Activated B cell treated with CpG ODN at 0.5 μM for 24 hours (primary cell): ENCODE results near the gene SPATS2L. TPM values are rescaled to one million over a fixed set of nuclear protein-coding genes. Genes with fewer than 3 reads are reported as not detected.

Source experiments
- ATAC-seq: fragments of 200-7000 bp; cut with Tn5 transposase; one replicate; pipeline ENCODE4 v1.10.0; 2021; ENCODE audit warnings: low read depth, mild to moderate bottlenecking, moderate library complexity
- CTCF ChIA-PET: fragments of 350-600 bp; sonication (Branson Sonifier 250); formaldehyde crosslinking; loops from one replicate; lab custom pipeline; 2021; ENCODE audit warnings: antibody characterized with exemption; lab: Charles Lee
- POLR2A ChIA-PET: fragments of 350-600 bp; sonication (Branson Sonifier 250); formaldehyde crosslinking; loops from one replicate; lab custom pipeline; 2021; ENCODE audit warnings: antibody characterized with exemption; lab: Charles Lee
- DNase-seq: peaks from one replicate; pipeline ENCODE4 v3.0.0; 2022
- H3K27ac Mint-ChIP-seq: one replicate; pipeline ENCODE4 v1.8.0; 2020; ENCODE audit warnings: mixed read lengths
- H3K27me3 Mint-ChIP-seq: one replicate; pipeline ENCODE4 v1.8.0; 2021; ENCODE audit warnings: mixed read lengths
- H3K36me3 Mint-ChIP-seq: one replicate; pipeline ENCODE4 v1.8.0; 2021; ENCODE audit warnings: low read depth, mixed read lengths
- H3K4me1 Mint-ChIP-seq: one replicate; pipeline ENCODE4 v1.8.0; 2021; ENCODE audit warnings: mixed read lengths
- H3K4me3 Mint-ChIP-seq: one replicate; pipeline ENCODE4 v1.8.0; 2020; ENCODE audit warnings: mild to moderate bottlenecking, mixed read lengths
- H3K9me3 Mint-ChIP-seq: one replicate; pipeline ENCODE4 v1.8.0; 2020; ENCODE audit warnings: mixed read lengths
- intact Hi-C: fragments of 100-400 bp; cut with micrococcal nuclease; formaldehyde crosslinking; loops from one replicate; pipeline ENCODE4 v1.15.1; 2024
- total RNA-seq: library from RNA; stranded (reverse); gene quantifications from 2 replicates; pipeline ENCODE4 v1.2.3, GENCODE V29; 2022
- TF ChIP-seq, protein P1 (sequence below): fragments of 200-600 bp; IDR thresholded peaks from one replicate; pipeline ENCODE4 v1.8.0; 2022; ENCODE audit warnings: antibody characterized with exemption, mild to moderate bottlenecking

The SPATS2L gene
- total RNA-seq, 1 donor from 2014 or later: 0.64 TPM

DNA sequence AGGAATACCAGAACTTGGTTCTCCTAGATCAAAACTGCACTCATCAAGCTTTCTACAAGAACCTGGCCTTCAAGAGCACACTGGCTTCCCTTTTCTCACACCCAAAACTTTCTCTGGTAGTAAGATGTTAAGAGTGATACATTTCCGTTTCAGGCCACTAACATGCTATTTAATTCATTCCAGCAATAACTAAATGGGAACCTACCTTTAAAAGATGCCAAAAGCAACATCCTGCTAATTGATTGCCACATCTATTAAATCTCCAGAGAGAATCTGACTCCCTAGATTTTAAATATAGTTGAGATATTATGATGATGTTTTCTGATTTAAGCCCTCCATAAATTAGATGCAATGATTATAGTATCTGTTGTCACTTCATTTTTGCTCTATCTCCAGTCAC lies 131.8 kb downstream of the SPATS2L start:
- TF ChIP-seq, protein P1, sequence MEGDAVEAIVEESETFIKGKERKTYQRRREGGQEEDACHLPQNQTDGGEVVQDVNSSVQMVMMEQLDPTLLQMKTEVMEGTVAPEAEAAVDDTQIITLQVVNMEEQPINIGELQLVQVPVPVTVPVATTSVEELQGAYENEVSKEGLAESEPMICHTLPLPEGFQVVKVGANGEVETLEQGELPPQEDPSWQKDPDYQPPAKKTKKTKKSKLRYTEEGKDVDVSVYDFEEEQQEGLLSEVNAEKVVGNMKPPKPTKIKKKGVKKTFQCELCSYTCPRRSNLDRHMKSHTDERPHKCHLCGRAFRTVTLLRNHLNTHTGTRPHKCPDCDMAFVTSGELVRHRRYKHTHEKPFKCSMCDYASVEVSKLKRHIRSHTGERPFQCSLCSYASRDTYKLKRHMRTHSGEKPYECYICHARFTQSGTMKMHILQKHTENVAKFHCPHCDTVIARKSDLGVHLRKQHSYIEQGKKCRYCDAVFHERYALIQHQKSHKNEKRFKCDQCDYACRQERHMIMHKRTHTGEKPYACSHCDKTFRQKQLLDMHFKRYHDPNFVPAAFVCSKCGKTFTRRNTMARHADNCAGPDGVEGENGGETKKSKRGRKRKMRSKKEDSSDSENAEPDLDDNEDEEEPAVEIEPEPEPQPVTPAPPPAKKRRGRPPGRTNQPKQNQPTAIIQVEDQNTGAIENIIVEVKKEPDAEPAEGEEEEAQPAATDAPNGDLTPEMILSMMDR: no peak
- Mint-ChIP-seq H3K4me1 (no peaks in the 10 kb centered on the region), H3K9me3 (no peaks in the 10 kb centered on the region), H3K27ac (no peak overlapping the region), H3K4me3 (no peak overlapping the region), H3K27me3 (peaks cover 6% of the 10 kb centered on the region), H3K36me3 (no peaks in the 10 kb centered on the region)
- ATAC-seq (no peak), DNase-seq (no peak)
- intact Hi-C loops: no loop called here
- ChIA-PET CTCF (no interaction called here), POLR2A (no interaction called here)

DNA sequence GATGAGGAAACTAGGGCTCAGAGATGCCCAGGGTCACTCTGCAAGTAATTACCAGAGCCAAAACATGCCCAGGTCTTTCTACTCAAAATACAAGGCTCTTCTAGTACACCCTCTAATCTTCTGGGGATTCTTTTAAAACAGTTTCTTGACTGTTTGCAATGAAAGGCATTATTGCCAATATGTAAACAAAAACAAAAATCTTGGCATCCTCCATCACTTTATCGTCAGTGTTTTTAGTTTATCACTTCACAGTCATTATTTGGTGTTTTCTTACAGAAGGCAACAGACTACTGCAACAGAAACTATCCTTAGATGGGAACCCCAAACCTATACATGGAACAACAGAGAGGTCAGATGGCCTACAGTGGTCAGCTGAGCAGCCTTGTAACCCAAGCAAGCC lies 132.4 kb downstream of the SPATS2L start:
- Mint-ChIP-seq H3K9me3 (no peaks in the 10 kb centered on the region), H3K4me1 (no peaks in the 10 kb centered on the region), H3K36me3 (no peaks in the 10 kb centered on the region), H3K27me3 (peaks cover 6% of the 10 kb centered on the region), H3K4me3 (no peak overlapping the region), H3K27ac (no peak overlapping the region)
- DNase-seq (no peak), ATAC-seq (no peak)
- ChIA-PET CTCF (no interaction called here), POLR2A (no interaction called here)
- TF ChIP-seq, protein P1: no peak
- intact Hi-C loops: no loop called here

DNA sequence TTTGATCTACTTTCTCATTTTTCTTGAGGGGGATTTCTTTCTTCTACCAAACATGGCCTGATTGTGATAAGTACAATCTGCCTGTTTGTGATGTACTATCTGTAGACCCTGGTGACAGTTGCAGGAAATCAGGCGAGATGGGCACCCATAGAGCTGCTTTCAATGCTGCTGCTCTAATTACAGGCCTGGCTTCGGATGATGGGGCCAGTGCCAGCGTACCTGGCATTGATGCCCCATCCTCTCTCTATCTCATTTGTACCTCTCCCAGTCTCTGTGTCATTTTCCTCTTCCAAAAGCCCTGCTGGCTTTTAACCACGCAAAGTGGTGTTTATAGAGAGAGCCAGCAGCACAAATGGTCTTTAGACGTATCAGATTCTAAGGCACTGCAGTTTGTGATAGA lies 133.5 kb downstream of the SPATS2L start:
- CTCF ChIA-PET: no interaction called here
- POLR2A ChIA-PET: no interaction called here

DNA sequence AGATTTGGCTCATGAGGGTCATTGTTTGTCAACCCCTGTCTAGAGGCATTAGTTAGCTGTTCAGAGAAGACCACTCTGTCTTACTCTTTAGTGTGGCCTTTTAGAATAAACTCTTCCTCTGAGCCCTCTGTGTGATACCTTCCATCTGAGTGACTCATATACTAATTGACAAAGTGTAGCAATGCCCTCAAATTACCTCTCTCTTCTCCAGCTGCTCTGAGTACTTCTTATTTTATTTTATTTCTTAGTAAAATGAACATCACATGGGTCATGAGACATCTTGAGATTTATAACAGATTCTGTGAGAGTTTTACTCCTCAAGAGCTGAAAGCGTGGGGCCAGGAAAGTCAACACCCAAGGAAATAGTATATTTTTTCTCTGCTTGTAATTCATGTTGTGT lies 136.0 kb downstream of the SPATS2L start:
- Mint-ChIP-seq H3K9me3 (no peaks in the 10 kb centered on the region), H3K36me3 (no peaks in the 10 kb centered on the region), H3K4me1 (no peaks in the 10 kb centered on the region), H3K4me3 (no peak overlapping the region), H3K27ac (no peak overlapping the region), H3K27me3 (peaks cover 1% of the 10 kb centered on the region)
- CTCF ChIA-PET: no interaction called here
- DNase-seq: no peak
- intact Hi-C loops: no loop called here
- POLR2A ChIA-PET: no interaction called here
- TF ChIP-seq, protein P1: no peak
- no peak for ATAC-seq

More for the DNA sequence above, 133.5 kb downstream of the SPATS2L start:
- no peak for DNase-seq
- no peaks in the 10 kb centered on the region for H3K9me3 Mint-ChIP-seq
- no peaks in the 10 kb centered on the region for H3K4me1 Mint-ChIP-seq
- ATAC-seq: no peak
- no peak overlapping the region for H3K4me3 Mint-ChIP-seq
- no peak overlapping the region for H3K27ac Mint-ChIP-seq
- H3K27me3 Mint-ChIP-seq: peaks cover 2% of the 10 kb centered on the region
- intact Hi-C loops: no loop called here
- H3K36me3 Mint-ChIP-seq: no peaks in the 10 kb centered on the region
- TF ChIP-seq, protein P1: no peak

DNA sequence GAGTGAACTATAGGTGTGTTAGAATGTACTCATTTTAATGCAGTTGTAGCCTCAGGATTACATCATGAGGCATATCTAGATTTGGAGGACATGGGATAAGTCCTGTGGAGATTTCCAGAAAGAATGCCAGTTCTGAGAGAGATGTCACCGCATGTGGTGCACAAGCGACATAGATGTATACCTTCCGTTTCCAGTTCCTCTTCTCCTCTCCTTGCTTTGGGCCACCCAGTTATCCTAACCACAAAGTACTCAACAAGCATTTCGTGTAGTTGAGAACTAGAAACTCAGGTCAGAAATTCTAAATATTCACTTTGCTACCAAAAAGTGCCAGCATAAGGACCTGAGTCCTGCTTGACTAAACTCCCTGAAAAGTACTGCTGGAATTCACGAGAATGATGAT lies 136.9 kb downstream of the SPATS2L start:
- ATAC-seq: no peak
- CTCF ChIA-PET: no interaction called here
- Mint-ChIP-seq H3K27me3 (peaks cover 1% of the 10 kb centered on the region), H3K4me3 (no peak overlapping the region), H3K27ac (no peak overlapping the region), H3K36me3 (no peaks in the 10 kb centered on the region), H3K4me1 (no peaks in the 10 kb centered on the region), H3K9me3 (no peaks in the 10 kb centered on the region)
- POLR2A ChIA-PET: no interaction called here
- TF ChIP-seq, protein P1: no peak
- intact Hi-C loops: no loop called here
- DNase-seq: no peak
